Ectodermal cell (in vitro differentiated cells): Measurements from ENCODE around the gene SLC24A3.

Source experiments
- H3K27ac ChIP-seq: 2 replicates; pipeline ENCODE4 v1.7.0; 2013; ENCODE audit warnings: mild to moderate bottlenecking, low read depth, low read length; ENCODE audit not compliant: insufficient read depth, poor library complexity, severe bottlenecking
- H3K27me3 ChIP-seq: 2 replicates; pipeline ENCODE4 v1.7.0; 2013; ENCODE audit warnings: mild to moderate bottlenecking, low read length; ENCODE audit not compliant: insufficient read depth, control insufficient read depth, poor library complexity, severe bottlenecking
- H3K36me3 ChIP-seq: one replicate; pipeline ENCODE4 v1.7.0; 2013; ENCODE audit warnings: low read length; ENCODE audit not compliant: control insufficient read depth, insufficient read depth
- H3K4me1 ChIP-seq: one replicate; pipeline ENCODE4 v1.7.0; 2013; ENCODE audit warnings: low read length; ENCODE audit not compliant: control insufficient read depth, insufficient read depth
- H3K4me3 ChIP-seq: 2 replicates; pipeline ENCODE4 v1.7.0; 2013; ENCODE audit warnings: low read depth, low read length, control low read depth; ENCODE audit not compliant: insufficient read depth
- H3K9me3 ChIP-seq: 2 replicates; pipeline ENCODE4 v1.7.0; 2013; ENCODE audit warnings: mild to moderate bottlenecking, low read length, moderate library complexity; ENCODE audit not compliant: control insufficient read depth
- WGBS, 2 experiments: methylation state at CpG; one replicate each; pipeline ENCODE4 v1.1.7; 2013; ENCODE audit warnings: missing lambda C conversion rate in 2 of 2; 5-methylcytosine and 5-hydroxymethylcytosine counted together

SLC24A3 gene

GRCh38 chr20:19253916-19254820, 41.7 kb downstream of the SLC24A3 start:
- H3K4me1 ChIP-seq: no peaks in the 10 kb centered on the region

GRCh38 chr20:19254956-19255355, 42.5 kb downstream of the SLC24A3 start:
- 70 to 76% methylated on average over 4 of the region's 4 CpGs for WGBS, 2 experiments
- no peaks in the 10 kb centered on the region for H3K36me3 ChIP-seq
- no peaks in the 10 kb centered on the region for H3K27me3 ChIP-seq
- no peak overlapping the region for H3K4me3 ChIP-seq
- H3K9me3 ChIP-seq: no peaks in the 10 kb centered on the region
- H3K4me1 ChIP-seq: no peaks in the 10 kb centered on the region
- H3K27ac ChIP-seq: no peak overlapping the region

More at GRCh38 chr20:19253916-19254820, 41.7 kb downstream of the SLC24A3 start:
- WGBS, 2 experiments: 95% methylated on average over 13 of the region's 13 CpGs
- H3K27ac ChIP-seq: no peak overlapping the region
- no peaks in the 10 kb centered on the region for H3K9me3 ChIP-seq
- no peaks in the 10 kb centered on the region for H3K27me3 ChIP-seq
- H3K4me3 ChIP-seq: no peak overlapping the region
- H3K36me3 ChIP-seq: no peaks in the 10 kb centered on the region

- Histone ChIP-seq H3K27me3 (no peaks in the 10 kb centered on the region), H3K36me3 (no peaks in the 10 kb centered on the region), H3K4me3 (no peak overlapping the region), H3K4me1 (no peaks in the 10 kb centered on the region), H3K27ac (no peak overlapping the region), H3K9me3 (no peaks in the 10 kb centered on the region)
- WGBS, 2 experiments: 91 to 94% methylated on average over 1 of the region's 2 CpGs
These were observed 43.6 kb downstream of the SLC24A3 start for GRCh38 chr20:19256085-19256484.

GRCh38 chr20:19256906-19257595, 44.6 kb downstream of the SLC24A3 start:
- Histone ChIP-seq H3K4me3 (no peak overlapping the region), H3K4me1 (no peaks in the 10 kb centered on the region), H3K9me3 (no peaks in the 10 kb centered on the region), H3K27me3 (no peaks in the 10 kb centered on the region), H3K36me3 (no peaks in the 10 kb centered on the region), H3K27ac (no peak overlapping the region)
- WGBS, 2 experiments: 94% methylated on average over 11 of the region's 11 CpGs

GRCh38 chr20:19257865-19258264, 45.4 kb downstream of the SLC24A3 start:
- 72 to 79% methylated on average over 6 of the region's 6 CpGs for WGBS, 2 experiments
- Histone ChIP-seq H3K4me3 (no peak overlapping the region), H3K9me3 (no peaks in the 10 kb centered on the region), H3K27me3 (no peaks in the 10 kb centered on the region), H3K36me3 (no peaks in the 10 kb centered on the region), H3K27ac (no peak overlapping the region), H3K4me1 (no peaks in the 10 kb centered on the region)

- Histone ChIP-seq H3K27me3 (no peaks in the 10 kb centered on the region), H3K4me1 (no peaks in the 10 kb centered on the region), H3K27ac (no peak overlapping the region), H3K4me3 (no peak overlapping the region), H3K36me3 (no peaks in the 10 kb centered on the region), H3K9me3 (no peaks in the 10 kb centered on the region)
- 89 to 93% methylated on average over 7 of the region's 7 CpGs for WGBS, 2 experiments
These were observed 46.7 kb downstream of the SLC24A3 start for GRCh38 chr20:19259141-19259591.

- 90 to 91% methylated on average over 9 of the region's 9 CpGs for WGBS, 2 experiments
These were observed 48.1 kb downstream of the SLC24A3 start for GRCh38 chr20:19260412-19261090.

GRCh38 chr20:19264191-19264590, 51.7 kb downstream of the SLC24A3 start:
- Histone ChIP-seq H3K36me3 (no peaks in the 10 kb centered on the region), H3K9me3 (no peaks in the 10 kb centered on the region), H3K4me3 (no peak overlapping the region), H3K27ac (no peak overlapping the region), H3K4me1 (no peaks in the 10 kb centered on the region), H3K27me3 (no peaks in the 10 kb centered on the region)
- WGBS, 2 experiments: 84 to 97% methylated on average over 7 of the region's 7 CpGs

More at GRCh38 chr20:19260412-19261090, 48.1 kb downstream of the SLC24A3 start:
- no peak overlapping the region for H3K4me3 ChIP-seq
- H3K4me1 ChIP-seq: no peaks in the 10 kb centered on the region
- no peaks in the 10 kb centered on the region for H3K27me3 ChIP-seq
- no peaks in the 10 kb centered on the region for H3K9me3 ChIP-seq
- no peaks in the 10 kb centered on the region for H3K36me3 ChIP-seq
- H3K27ac ChIP-seq: no peak overlapping the region

- no peak overlapping the region for H3K4me3 ChIP-seq
- no peaks in the 10 kb centered on the region for H3K27me3 ChIP-seq
- no peaks in the 10 kb centered on the region for H3K9me3 ChIP-seq
- no peaks in the 10 kb centered on the region for H3K4me1 ChIP-seq
- no peaks in the 10 kb centered on the region for H3K36me3 ChIP-seq
- no peak overlapping the region for H3K27ac ChIP-seq
- WGBS, 2 experiments: 83 to 90% methylated on average over 2 to 3 of the region's 3 CpGs
These were observed 53.4 kb downstream of the SLC24A3 start for GRCh38 chr20:19265646-19266374.
